ENCODE measurements around the gene CYTH4. TPM values are rescaled to one million over a fixed set of nuclear protein-coding genes. Genes with fewer than 3 reads are reported as not detected.

CYTH4 gene
- polyA plus RNA-seq, 1 donor (not counting 4 experiments of a cell fraction or from before 2014, with no cell fraction given), result 0.05 TPM

GRCh38 chr22:37273126-37273845 is 9.0 kb upstream of the CYTH4 start:
- Histone ChIP-seq H3K27ac (ENCODE audit: control insufficient read depth, insufficient read depth, low read length) (no peak overlapping the region), H3K79me2 (ENCODE audit: control insufficient read depth, insufficient read depth, low read length) (no peaks in the 10 kb centered on the region), H3K4me3 (ENCODE audit: control insufficient read depth in 2 of 3, extremely low read depth in 1 of 3, insufficient read depth in 2 of 3, low read depth in 1 of 3, low read length in 3 of 3) (no peak overlapping the region), H3K9me3 (ENCODE audit: control insufficient read depth, low read depth, low read length) (no peaks in the 10 kb centered on the region), H3K4me2 (ENCODE audit: control insufficient read depth, extremely low read depth, insufficient read depth, low read depth, low read length) (peak overlapping the region; percentile 22), H3K36me3 (ENCODE audit: control insufficient read depth in 2 of 2, extremely low read depth in 1 of 2, insufficient read depth in 2 of 2, low read length in 2 of 2) (no peaks in the 10 kb centered on the region), H3K9me1 (ENCODE audit: control insufficient read depth, extremely low read depth, insufficient read depth, low read length) (no peaks in the 10 kb centered on the region), H3K27me3 (ENCODE audit: control insufficient read depth, extremely low read depth, insufficient read depth, low read length) (peaks cover 8% of the 10 kb centered on the region), H3K4me1 (ENCODE audit: control insufficient read depth, extremely low read depth, insufficient read depth, low read length) (peaks cover 6% of the 10 kb centered on the region), H3K9ac (ENCODE audit: control insufficient read depth, extremely low read depth, insufficient read depth, low read length) (no peak overlapping the region), H4K20me1 (ENCODE audit: control insufficient read depth, extremely low read depth, insufficient read depth, low read length) (no peaks in the 10 kb centered on the region), H2AFZ (ENCODE audit: control insufficient read depth, low read length) (peak overlapping the region; percentile 37)
- FAIRE-seq (peak; percentile 53), DNase-seq (ENCODE audit: low read depth, low spot score) (no peak)
- no peak for TF ChIP-seq CTCF (optimal IDR thresholded peaks at IDR 0.05 in 1 of 3, IDR thresholded peaks at IDR 0.05 in 1 of 3, conservative IDR thresholded peaks at IDR 0.05 in 1 of 3; ENCODE audit: extremely low read depth in 1 of 3, insufficient read depth in 2 of 3, low read length in 3 of 3)
- TF ChIP-seq EZH2 (IDR thresholded peaks at IDR 0.05; ENCODE audit: low read length), result no peak
- dilution Hi-C loops (cut with MboI; ENCODE audit: extremely low pct_ligation_motif_present, low sequenced_read_pairs), result no loop called here

- H3K79me2 ChIP-seq (ENCODE audit: control insufficient read depth, insufficient read depth, low read length), result no peaks in the 10 kb centered on the region
- no peaks in the 10 kb centered on the region for H3K36me3 ChIP-seq (ENCODE audit: control insufficient read depth in 2 of 2, extremely low read depth in 1 of 2, insufficient read depth in 2 of 2, low read length in 2 of 2)
- H3K4me2 ChIP-seq (ENCODE audit: control insufficient read depth, extremely low read depth, insufficient read depth, low read depth, low read length), result no peak overlapping the region
- peaks cover 6% of the 10 kb centered on the region for H3K4me1 ChIP-seq (ENCODE audit: control insufficient read depth, extremely low read depth, insufficient read depth, low read length)
- no peak overlapping the region for H3K4me3 ChIP-seq (ENCODE audit: control insufficient read depth in 2 of 3, extremely low read depth in 1 of 3, insufficient read depth in 2 of 3, low read depth in 1 of 3, low read length in 3 of 3)
- no peak overlapping the region for H3K9ac ChIP-seq (ENCODE audit: control insufficient read depth, extremely low read depth, insufficient read depth, low read length)
- TF ChIP-seq EZH2 (IDR thresholded peaks at IDR 0.05; ENCODE audit: low read length) (no peak), CTCF (optimal IDR thresholded peaks at IDR 0.05 in 1 of 3, IDR thresholded peaks at IDR 0.05 in 1 of 3, conservative IDR thresholded peaks at IDR 0.05 in 1 of 3; ENCODE audit: extremely low read depth in 1 of 3, insufficient read depth in 2 of 3, low read length in 3 of 3) (no peak)
- H4K20me1 ChIP-seq (ENCODE audit: control insufficient read depth, extremely low read depth, insufficient read depth, low read length), result no peaks in the 10 kb centered on the region
- H3K27me3 ChIP-seq (ENCODE audit: control insufficient read depth, extremely low read depth, insufficient read depth, low read length), result peaks cover 8% of the 10 kb centered on the region
- H3K27ac ChIP-seq (ENCODE audit: control insufficient read depth, insufficient read depth, low read length), result no peak overlapping the region
- H2AFZ ChIP-seq (ENCODE audit: control insufficient read depth, low read length), result no peak overlapping the region
- H3K9me1 ChIP-seq (ENCODE audit: control insufficient read depth, extremely low read depth, insufficient read depth, low read length), result no peaks in the 10 kb centered on the region
- DNase-seq (ENCODE audit: low read depth, low spot score) (no peak), FAIRE-seq (no peak)
- dilution Hi-C loops (cut with MboI; ENCODE audit: extremely low pct_ligation_motif_present, low sequenced_read_pairs), result no loop called here
- no peaks in the 10 kb centered on the region for H3K9me3 ChIP-seq (ENCODE audit: control insufficient read depth, low read depth, low read length)
Measured at GRCh38 chr22:37273846-37274225, 8.5 kb upstream of the CYTH4 start.
